HG03095 (cell line): ENCODE results near the gene OR4C45.
"Not testable (repeated sequence)": the region's sequence is repeated elsewhere in the genome, so short reads cannot be mapped to it uniquely, and the experiment has no call there.

Source experiments
- ATAC-seq: cut with Tn5 transposase; IDR thresholded peaks from one replicate; pipeline ENCODE4 v1.9.1; 2021; ENCODE audit warnings: moderate library complexity; ENCODE audit not compliant: unreplicated experiment

The OR4C45 gene

DNA sequence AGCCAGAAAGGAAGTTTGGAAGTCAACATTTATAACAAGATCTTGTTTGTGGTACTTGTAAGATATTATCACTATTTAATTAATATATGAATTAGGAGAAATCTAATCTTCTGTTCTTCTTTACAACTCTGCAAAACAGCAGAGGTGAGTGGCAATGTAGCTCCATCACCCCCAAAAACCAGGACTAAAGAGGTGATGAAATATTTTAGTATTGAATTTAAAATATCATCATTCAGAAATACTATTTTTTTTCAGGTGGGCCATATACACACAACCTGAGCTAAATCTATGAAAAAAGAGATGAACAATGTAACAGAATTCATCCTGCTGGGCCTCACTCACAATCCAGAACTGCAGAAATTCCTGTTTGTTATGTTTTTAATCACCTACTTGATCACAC lies at the start of gene OR4C45:
Gene OR4C45 (plus strand): TSS at position 301 of the 400 bp plus-strand sequence.
- ATAC-seq, result no peak

DNA sequence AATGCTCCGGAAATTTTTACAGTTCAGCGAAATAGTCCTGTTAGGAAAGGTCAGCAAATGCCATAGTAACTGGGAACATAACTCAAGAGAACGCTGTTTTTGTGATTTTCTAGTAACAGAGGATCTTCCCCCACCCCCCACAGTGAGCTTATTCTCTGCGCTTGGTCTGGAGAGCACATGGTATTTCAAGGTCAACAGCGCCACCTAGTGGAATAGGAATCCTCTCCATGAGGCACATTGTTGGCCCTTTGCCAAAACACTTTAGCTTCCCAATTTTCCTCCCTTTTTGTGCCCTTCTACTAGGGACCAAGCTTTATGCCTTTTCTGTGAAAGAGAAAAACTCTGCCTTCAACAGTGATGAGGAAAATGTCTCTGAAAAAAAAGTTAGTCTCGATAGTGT lies 37.1 kb upstream of the OR4C45 start:
- no peak for ATAC-seq

DNA sequence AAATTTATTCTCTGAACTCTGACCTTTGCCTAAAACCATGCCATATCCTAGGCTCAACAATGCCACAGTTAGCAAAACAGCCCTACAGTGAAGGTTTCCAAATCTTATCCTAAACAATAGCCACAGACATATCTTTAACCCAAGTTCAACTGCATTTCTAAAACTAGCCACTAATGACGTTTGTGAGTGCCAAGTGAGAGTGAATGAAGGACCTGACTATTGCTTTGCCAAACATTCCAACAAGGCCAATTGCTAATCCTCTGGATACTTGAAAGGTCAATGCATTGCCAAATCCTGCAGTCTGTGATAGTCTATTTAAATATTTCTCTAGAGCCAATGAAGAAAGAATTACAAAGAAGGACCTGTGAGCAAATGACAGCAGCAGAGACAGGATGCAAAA lies 2.5 kb upstream of the OR4C45 start:
- ATAC-seq, result no peak

DNA sequence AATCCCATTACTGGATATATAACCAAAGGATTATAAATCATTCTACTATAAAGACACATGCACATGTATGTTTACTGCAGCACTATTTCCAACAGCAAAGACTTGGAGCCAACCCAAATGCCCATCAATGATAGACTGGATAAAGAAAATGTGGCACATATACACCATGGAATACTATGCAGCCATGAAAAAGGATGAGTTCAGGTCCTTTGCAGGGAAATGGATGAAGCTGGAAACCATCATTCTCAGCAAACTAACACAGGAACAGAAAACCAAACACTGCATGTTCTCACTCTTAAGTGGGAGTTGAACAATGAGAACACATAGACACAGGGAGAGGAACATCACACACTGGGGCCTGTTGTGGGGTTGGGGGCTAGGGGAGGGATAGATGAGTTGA lies 3.6 kb downstream of the OR4C45 start:
- not testable (repeated sequence) for ATAC-seq

DNA sequence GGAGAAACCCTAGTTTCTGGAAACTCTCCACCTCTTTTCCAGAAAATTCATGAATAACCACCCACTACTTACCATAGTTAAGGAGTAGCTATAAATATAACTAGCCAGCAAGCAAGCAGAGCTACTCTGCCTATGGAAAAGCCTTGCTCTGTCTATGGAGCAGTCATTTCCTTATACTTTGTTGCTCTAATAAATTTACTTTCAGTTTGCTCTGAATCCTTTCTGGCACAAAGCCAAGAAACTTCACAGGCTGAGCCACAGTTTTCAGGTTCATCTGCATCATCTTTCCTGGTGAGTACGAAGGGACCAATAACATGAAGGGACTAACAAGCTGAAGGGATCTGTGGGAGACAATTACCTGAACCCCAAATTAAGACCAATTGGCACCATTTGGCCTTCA lies 4.6 kb downstream of the OR4C45 start:
- ATAC-seq, result no peak

DNA sequence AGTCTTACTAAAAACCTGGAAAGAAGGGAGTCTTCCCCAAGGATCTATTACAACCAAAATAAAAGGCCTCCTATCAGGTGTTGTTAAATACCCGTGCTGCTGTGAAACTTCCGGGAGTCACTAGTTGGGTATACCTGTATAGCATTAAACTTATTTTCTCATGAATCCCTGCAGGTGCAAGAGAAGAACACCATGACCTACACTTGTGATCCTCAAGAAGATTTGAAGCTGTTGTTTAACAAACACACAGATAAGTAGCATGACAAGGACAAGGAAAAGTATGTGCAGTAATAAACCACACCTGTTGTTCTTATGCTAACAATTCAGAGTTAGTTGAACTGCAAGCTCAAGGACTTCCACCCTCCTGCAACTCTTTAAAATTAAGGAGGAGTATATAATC lies 12.0 kb downstream of the OR4C45 start:
- ATAC-seq, result no peak

DNA sequence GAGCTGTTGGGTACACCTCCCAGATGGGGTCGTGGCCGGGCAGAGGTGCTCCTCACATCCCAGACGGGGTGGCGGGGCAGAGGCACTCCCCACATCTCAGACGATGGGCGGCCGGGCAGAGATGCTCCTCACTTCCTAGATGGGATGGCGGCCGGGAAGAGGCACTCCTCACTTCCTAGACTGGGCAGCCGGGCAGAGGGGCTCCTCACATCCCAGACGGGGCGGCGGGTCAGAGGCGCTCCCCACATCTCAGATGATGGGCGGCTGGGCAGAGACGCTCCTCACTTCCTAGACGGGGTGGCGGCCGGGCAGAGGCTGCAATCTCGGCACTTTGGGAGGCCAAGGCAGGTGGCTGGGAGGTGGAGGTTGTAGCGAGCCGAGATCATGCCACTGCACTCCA lies 30.4 kb downstream of the OR4C45 start:
- ATAC-seq, result not testable (repeated sequence)

DNA sequence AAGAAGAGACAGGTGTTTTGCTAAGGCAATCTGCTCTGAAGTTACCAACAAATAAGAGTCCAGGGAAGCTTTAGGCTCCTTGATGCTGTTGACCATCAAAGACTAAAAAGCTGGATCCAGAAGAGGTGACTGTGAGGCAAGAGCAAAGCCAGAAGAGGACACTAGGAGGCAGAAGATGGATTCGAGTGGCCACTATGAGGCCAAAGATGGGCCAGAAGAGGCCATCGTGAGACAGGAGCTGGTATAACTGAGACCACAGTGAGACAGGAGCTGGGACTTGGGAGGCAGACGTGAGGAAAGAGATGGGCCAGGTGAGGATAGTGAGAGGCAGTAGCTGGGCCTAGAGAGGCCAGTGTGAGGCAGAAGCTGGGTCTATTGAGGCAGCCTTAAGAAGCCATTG lies 37.7 kb downstream of the OR4C45 start:
- no peak for ATAC-seq

DNA sequence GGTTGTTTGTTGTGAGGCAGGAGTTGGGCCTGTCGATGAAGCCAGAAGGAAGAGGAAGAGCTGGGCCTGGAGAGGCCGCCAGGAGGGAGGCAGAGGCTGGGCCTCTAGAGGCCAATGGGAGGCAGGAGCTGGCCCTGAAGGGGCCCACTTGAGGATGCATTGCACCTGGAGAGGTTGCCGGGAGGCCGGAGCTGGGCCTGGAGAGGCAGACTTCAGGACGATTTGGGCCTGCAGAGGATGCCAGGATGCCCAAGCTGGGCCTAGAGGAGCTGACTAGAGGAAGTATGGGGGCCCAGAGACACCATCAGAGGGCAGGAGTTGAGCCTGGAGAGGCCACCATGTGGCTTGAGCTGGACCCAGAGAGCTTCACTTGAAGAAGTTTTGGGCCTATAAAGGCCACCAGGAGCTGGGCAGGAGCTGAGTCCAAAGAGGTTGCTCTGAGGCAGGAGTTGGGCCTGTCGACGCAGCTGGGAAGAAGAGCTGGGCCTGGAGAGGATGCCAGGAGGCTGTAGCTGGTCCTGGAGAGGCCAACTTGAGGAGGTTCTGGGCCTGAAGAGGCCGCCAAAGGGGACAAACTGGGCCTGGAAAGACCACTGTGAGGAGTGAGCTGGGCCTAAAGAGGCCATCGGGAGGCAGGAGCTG lies 39.0 kb downstream of the OR4C45 start:
- ATAC-seq, result no peak

DNA sequence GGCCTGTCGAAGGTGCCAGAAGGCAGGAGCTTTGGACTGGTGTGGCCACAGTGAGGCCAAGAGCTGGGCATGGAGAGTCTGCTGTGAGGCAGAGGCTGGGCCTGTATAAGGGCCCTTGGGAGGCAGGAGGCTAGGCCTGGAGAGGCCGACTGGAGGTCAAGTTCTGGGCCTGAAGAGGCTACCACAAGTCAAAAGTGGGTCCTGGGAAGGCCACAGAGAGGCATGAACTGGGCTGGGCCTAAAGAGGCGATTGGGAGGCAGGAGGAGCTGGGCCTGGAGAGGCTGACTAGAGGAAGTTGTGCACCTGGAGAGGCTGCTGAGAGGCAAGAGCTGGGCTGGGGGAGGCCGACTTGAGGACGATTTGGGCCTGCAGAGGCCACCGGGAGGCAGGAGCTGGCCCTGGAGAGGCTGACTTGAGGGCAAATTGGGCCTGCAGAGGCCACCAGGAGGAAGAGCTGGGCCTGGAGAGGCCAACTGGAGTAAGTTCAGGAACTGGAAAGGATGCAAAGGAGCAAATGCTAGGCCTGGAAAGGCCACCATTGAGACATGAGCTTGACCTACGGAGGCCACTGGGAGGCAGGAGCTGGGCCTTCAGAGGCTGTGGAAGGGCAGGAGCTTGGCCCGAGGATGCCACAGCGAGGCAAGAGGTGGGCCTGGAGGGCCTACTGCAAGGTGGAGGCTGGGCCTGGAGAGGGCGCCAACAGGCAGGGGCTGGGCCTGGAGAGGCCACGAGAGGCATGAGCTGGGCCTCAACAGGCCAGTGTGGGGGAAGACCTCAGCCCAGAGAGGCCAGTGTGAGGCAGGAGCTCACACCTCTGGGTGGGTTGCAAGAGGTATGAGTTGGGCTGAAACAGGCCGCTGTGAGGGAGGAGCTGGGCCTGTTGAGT lies 39.8 kb downstream of the OR4C45 start:
- no peak for ATAC-seq

DNA sequence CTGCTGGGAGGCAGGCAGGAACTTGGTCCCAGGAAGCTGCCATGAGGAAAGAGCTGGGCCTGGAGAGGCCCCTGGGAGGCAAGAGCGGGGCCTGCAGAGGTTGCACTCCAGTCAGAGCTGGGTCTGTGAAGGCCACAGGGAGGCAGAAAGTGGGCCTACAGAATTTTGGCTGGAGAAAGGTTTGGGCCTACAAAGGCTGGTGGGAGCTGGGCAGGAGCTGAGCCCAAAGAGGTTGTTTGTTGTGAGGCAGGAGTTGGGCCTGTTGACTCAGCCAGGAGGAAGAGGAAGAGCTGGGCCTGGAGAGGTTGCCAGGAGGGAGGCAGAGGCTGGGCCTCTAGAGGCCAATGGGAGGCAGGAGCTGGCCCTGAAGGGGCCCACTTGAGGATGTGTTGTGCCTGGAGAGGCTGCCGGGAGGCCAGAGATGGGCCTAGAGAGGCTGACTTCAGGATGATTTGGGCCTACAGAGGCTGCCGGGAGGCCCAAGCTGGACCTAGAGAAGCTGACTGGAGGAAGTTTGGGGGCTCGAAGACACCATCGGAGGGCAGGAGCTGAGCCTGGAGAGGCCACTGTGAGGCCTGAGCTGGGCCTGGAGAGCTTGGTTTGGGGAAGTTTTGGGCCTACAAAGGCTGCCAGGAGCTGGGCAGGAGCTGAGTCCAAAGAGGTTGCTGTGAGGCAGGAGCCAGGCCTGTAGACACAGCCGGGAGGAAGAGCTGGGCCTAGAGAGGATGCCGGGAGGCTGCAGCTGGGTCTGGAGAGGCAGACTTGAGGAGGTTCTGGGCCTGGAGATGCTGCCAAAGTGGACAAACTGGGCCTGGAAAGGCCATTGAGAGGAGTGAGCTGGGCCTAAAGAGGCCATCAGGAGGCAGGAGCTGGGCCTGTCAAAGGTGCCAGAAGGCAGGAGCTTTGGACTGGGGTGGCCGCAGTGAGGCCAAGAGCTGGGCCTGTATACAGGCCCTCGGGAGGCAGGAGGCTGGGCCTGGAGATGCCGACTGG lies 40.7 kb downstream of the OR4C45 start:
- ATAC-seq, result no peak

DNA sequence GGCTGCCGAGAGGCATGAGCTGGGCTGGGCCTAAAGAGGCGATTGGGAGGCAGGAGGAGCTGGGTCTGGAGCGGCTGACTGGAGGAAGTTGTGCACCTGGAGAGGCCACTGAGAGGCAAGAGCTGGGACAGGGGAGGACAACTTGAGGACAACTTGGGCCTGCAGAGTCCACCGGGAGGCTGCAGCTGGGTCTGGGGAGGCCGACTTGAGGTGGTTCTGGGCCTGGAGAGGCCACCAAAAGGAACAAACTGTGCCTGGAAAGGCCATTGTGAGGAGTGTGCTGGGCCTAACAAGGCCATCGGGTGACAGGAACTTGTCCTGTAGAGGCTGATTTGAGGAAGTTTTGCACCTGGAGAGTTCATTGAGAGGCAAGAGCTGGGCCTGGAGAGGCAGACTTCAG lies 41.5 kb downstream of the OR4C45 start:
- ATAC-seq, result no peak

DNA sequence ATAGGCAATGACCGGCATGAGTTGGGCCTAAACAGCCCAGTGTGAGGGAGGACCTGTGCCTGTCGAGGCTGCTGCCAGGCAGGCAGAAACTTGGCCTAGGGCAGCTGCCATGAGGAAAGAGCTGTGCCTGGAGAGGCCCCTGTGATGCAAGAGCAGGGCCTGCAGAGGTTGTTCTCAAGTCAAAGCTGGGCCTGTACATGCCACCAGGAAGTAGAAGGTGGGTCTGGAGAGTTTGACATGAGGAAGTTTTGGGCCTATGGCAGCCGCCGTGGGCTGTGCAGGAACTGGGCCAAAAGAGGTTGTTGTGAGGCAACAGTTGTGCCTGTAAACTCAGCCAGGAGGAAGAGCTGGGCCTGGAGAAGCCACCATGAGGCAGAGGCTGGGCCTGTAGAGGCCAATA lies 43.2 kb downstream of the OR4C45 start:
- no peak for ATAC-seq

DNA sequence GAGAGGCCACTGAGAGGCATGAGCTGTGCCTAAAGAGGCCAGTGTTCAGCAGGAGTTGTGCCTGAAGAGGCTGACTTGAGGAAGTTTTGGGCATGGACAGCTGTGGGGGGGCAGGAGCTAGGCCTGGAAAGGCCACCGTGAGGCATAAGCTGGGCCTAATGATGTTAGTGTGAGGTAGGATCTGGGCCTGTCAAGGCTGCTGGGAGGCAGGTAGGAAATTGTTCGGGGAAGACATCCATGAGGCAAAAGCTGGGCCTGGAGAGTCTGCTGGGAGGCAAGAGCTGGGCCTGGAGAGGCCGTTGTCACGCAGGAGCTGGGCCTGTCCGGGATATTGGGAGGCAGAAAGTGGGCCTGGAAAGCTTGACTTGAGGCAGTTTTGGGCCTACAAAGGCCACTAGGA lies 44.9 kb downstream of the OR4C45 start:
- ATAC-seq, result no peak

DNA sequence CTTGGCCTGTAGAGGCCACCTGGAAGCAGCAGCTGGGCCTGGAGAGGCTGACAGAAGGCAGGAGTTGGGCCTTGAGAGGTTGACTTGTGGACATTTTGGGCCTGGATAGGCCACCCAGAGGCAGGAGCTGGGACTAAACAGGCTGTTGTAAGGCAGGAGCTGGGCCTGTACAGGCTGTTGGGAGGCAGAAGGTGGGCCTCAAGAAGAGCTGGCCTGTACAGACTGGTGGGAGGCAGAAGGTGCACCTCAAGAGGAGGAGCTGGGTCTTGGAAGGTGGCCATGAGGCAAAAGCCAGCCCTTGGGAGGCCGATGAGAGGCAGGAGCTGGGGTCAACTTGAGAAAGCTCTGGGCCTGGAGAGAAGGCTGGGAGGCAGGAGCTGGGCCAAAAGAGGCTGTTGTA lies 45.3 kb downstream of the OR4C45 start:
- no peak for ATAC-seq

DNA sequence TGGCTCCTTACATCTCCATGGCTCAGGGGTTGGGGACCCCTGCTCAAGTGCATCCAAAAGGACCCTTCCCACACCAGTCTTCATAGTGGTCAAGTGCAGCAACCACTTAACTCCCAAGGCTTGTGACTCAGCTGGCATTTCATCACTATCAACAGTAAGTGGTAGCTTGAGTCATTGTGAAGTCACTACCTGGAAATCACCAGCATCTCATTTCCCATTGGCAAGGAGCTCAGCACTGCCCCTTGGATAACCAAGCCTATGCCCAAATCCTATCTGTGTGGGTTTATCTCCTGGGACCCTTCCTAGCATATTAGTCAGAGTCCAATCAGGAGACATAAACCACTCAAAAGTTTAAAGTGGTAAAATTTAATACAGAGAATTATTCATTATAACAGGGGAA lies 46.3 kb downstream of the OR4C45 start:
- ATAC-seq, result not testable (repeated sequence)

DNA sequence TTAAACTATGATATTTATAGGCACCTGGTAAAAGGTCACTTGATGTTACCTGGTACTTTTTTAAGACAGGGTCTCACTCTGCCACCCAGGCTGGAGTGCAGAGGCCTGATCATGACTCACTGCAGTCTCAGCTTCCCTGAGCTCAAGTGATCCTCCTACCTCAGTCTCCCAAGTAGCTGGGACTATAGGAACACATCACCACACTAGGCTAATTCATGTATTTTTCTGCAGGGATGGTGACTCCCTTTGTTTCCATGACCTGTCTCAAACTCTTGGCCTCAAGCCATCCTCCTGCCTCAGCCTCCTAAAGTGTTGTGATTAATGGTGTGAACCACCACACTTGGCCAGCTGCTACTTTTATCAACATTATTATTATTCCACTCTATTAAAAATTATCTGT lies 47.6 kb downstream of the OR4C45 start:
- ATAC-seq, result no peak
